Esophagus (tissue), 2 donors: ENCODE data around the gene SREBF1. TPM values are rescaled to one million over a fixed set of nuclear protein-coding genes. Genes with fewer than 3 reads are reported as not detected.
A peak's percentile ranks its signal among the peaks of the same experiment; 100 is the strongest.

ENCODE experiments used
- H3K27ac ChIP-seq, 2 donors: one replicate each; pipeline ENCODE4 v1.5.1; 2013; ENCODE audit warnings: low read depth in 2 of 2, mild to moderate bottlenecking in 2 of 2, inconsistent platforms in 1 of 2, low read length in 1 of 2, moderate library complexity in 1 of 2
- H3K27me3 ChIP-seq, 2 donors: one replicate each; pipeline ENCODE4 v1.6.1; 2013; ENCODE audit warnings: low read length in 2 of 2, control low read depth in 1 of 2, mild to moderate bottlenecking in 1 of 2; ENCODE audit not compliant: insufficient read depth in 2 of 2, control insufficient read depth in 1 of 2
- H3K36me3 ChIP-seq, 2 donors: one replicate each; pipeline ENCODE4 v1.6.1; 2013; ENCODE audit warnings: low read length in 1 of 2; ENCODE audit not compliant: control insufficient read depth in 2 of 2, insufficient read depth in 2 of 2
- H3K4me1 ChIP-seq, 2 donors: one replicate each; pipeline ENCODE4 v1.6.1; 2013; ENCODE audit warnings: low read length in 1 of 2; ENCODE audit not compliant: control insufficient read depth in 2 of 2, insufficient read depth in 2 of 2
- H3K4me3 ChIP-seq, 2 donors: one replicate each; pipeline ENCODE4 v1.5.1; 2013; ENCODE audit warnings: low read length in 2 of 2, mild to moderate bottlenecking in 2 of 2, low read depth in 1 of 2, moderate library complexity in 1 of 2
- H3K9me3 ChIP-seq, 2 donors: one replicate each; pipeline ENCODE4 v1.6.1; 2013; ENCODE audit warnings: mild to moderate bottlenecking in 2 of 2, low read depth in 1 of 2, low read length in 1 of 2, moderate library complexity in 1 of 2; ENCODE audit not compliant: control insufficient read depth in 2 of 2, insufficient read depth in 1 of 2
- WGBS, 2 donors: extraction: QIAGEN DNeasy Blood & Tissue Kit; methylation state at CpG; one replicate each; pipeline ENCODE4 v1.1.7; 2013; 5-methylcytosine and 5-hydroxymethylcytosine counted together
- polyA plus RNA-seq, 2 donors: library from polyadenylated mRNA; stranded (reverse); fragments of 200-250 nt; gene quantifications; one replicate each; pipeline ENCODE4 v1.2.3, GENCODE V29; 2013
- donor health status: healthy with polysubstance abuse.
- donor health status: Bipolar disorder and iron deficiency.

Gene SREBF1
- polyA plus RNA-seq, 2 donors, result 95.1 to 116 TPM

DNA sequence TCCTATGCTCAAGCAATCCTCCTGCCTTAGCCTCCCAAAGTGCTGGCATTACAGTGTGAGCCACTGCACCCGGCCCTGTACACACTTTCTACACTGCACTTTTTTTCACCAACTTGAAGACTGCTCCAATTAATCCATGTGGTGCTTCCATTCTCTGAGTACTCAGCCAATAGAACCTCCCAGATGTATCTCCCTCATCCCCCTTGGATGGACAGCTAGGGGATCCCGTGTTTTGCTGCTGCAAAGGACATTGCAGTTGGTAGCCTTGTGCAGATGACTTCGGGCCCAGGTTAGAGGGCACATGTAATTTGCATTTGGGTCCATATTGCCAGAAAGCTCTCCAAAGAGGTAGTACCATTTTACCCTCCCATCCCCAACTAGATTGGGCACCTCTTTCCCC, 59.9 kb downstream of the SREBF1 start:
- Histone ChIP-seq H3K4me1 (peaks cover 5 to 14% of the 10 kb centered on the region in 2 donors), H3K9me3 (no peaks in the 10 kb centered on the region), H3K36me3 (peaks cover 0 to 6% of the 10 kb centered on the region in 2 donors), H3K4me3 (no peak overlapping the region), H3K27me3 (no peaks in the 10 kb centered on the region), H3K27ac (no peak overlapping the region)
- 73 to 79% methylated on average over 3 of the region's 3 CpGs for WGBS, 2 donors

DNA sequence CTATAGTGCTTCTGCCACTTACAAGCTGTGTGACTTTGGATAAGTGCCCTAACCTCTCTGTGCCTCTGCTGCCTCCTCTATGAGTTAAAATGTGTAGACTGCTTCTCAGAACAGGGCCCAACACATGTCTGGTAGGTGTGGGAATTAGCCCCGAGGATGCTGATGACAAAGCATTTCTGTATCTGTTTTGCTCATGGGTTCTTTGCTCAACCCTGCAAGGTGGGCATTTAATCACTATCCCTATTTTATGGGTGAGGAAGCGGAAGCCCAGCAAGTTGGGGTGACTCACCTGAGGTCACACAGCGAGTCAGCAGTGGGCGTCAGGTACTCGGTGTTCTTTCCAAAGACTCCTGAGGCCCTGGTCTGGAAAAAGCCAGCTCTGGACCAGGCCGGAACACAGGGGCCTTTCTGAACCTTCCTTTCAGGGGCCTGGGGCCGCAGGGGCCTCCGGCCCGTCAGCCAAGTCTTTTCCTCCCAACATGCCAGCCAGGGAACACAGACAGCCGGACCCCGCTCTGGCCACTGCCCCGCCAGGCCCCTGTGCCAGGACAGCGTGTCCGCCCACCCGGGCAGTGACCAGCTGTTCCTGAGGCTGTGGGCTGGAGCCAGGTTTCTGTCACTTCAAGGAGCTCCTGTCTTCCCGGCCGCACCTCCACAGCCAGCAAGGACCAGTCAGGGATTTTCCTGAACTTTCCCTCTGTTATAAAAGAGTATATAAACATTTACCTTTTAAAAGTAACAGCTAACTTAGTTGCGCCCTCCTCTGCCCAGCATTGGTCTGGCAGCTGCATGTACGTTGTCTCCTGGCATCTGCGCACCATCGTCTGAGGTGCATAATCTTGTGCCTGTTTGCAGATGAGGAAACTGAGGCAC, 62.5 kb downstream of the SREBF1 start:
- no peak overlapping the region for H3K4me3 ChIP-seq
- no peaks in the 10 kb centered on the region for H3K9me3 ChIP-seq
- H3K4me1 ChIP-seq, result peaks cover 8 to 10% of the 10 kb centered on the region in 2 donors
- peaks cover 0 to 6% of the 10 kb centered on the region in 2 donors for H3K36me3 ChIP-seq
- 51 to 54% methylated on average over 21 of the region's 21 CpGs for WGBS, 2 donors
- H3K27ac ChIP-seq, result peak overlapping the region; percentile 54 to 85
- no peaks in the 10 kb centered on the region for H3K27me3 ChIP-seq

DNA sequence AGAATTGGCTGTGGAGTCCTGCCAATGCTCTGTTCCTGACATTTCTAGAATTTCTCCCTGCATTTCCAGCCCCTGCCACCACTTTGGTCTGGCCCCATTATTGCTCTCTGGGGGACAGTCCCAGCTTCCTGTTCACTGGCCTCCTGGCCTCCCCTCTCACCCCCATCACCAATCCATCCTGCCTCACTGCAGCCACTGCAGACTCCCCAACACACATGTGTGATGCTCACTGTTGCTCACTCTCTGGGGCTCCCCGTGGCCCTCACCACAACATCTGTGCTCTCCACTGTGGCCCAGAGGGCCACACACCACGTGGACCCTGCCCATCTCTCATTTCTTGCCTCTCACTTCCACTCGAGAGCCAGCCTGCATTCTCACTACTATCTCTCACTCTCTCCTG, 64.6 kb downstream of the SREBF1 start:
- Histone ChIP-seq H3K27me3 (no peaks in the 10 kb centered on the region), H3K36me3 (peaks cover 0 to 3% of the 10 kb centered on the region in 2 donors), H3K9me3 (no peaks in the 10 kb centered on the region), H3K4me3 (no peak overlapping the region), H3K27ac (no peak overlapping the region), H3K4me1 (peaks cover 10 to 12% of the 10 kb centered on the region in 2 donors)
- 68 to 71% methylated on average over 3 of the region's 3 CpGs for WGBS, 2 donors

DNA sequence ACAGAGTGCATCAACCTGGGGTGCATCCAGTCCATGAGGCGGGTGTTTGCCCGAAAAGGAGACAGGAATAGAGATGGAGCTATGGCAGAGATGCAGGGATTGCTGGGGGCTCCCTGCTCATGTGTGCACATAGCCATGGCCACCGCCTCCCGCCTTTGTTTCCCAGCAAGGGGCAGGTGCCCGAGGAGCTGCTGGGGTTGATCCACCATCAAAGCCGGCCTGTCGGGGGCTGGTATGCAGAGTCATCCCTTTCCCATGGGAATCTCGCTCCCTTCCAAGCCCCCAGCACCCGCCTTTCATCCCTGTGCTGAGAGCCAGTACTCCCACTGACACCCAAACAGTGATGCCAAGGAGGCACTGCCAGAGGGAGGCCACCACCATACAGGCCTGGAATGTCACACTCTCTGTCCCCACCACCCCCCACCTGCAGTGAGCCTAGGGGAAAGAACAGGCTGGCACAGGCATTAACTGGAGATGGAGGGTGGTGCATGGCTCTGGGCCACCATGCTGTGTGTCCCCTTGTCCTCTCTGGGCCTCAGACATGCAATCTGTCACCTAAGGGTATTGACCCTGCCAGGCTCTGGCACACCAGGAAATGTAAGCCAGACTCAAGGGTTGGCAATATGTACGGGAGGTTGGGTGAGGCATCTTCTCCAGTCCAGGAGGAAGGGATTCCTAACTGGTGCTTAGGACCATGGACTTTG, 65.1 kb downstream of the SREBF1 start:
- no peak overlapping the region for H3K4me3 ChIP-seq
- no peaks in the 10 kb centered on the region for H3K36me3 ChIP-seq
- 85 to 89% methylated on average over 9 to 10 of the region's 10 CpGs for WGBS, 2 donors
- H3K27ac ChIP-seq, result no peak overlapping the region
- H3K9me3 ChIP-seq, result no peaks in the 10 kb centered on the region
- peaks cover 13 to 14% of the 10 kb centered on the region in 2 donors for H3K4me1 ChIP-seq
- no peaks in the 10 kb centered on the region for H3K27me3 ChIP-seq

DNA sequence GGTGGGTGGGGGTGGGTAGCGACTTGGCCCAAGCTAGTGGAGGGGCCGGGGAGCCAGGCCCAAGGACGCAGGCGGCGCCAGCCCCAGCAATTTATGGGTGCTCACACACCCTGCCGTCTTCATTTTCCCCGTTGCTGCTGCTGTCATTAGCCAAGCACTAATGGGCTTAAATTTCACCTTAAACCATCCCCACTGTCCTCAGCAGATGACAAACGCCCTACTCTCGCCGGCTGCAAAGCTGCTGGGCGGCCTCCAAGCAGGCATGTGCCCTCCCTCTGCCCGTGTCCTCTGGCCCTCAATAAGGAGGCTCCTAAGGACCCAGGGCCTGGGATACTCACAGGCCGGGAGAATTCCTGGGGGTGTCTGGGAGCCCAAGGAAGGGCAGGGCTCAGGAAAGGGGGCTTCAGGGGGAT, 66.1 kb downstream of the SREBF1 start:
- no peaks in the 10 kb centered on the region for H3K27me3 ChIP-seq
- H3K4me3 ChIP-seq, result no peak overlapping the region
- no peaks in the 10 kb centered on the region for H3K9me3 ChIP-seq
- H3K36me3 ChIP-seq, result no peaks in the 10 kb centered on the region
- H3K27ac ChIP-seq, result peak overlapping the region; percentile 26 to 28
- H3K4me1 ChIP-seq, result peaks cover 20 to 23% of the 10 kb centered on the region in 2 donors
- 80 to 84% methylated on average over 10 to 13 of the region's 13 CpGs for WGBS, 2 donors

DNA sequence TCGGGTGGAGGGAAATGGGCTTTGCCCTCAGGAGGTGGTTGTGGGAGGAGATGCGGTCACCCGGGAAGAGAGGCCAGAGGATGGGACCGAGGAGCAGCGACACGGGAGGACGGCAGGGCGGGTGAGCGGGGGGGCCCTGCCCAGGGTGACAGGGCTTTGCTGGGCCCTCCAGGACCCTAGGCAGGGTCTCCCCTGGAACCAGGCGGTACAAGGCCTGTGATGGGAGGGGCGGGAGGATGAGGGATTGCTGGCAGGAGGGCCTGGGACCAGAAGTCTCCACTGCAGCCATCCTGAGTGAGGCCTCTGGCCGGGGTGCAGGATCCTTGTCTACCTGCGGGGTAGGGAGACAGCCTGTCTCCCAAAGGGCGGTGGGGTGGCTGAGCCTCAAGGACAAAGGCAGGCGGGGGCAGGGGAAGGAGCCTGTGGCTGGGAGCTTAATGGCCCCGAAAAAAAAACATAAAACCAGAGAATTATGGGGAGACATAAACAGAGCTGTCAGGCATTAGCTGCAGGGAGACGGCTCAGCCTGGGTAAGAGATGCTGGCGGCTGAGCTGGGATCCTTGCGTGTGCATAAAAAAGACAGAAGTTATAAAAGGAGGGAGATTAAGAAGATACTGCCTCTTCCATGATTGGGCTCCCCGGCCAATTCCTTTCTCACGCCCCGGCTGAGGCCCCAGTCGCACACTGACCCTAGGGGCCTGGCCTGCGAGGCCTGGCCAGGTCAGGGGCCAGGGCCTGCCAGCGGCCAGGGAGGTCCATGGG, 66.7 kb downstream of the SREBF1 start:
- H3K36me3 ChIP-seq, result no peaks in the 10 kb centered on the region
- H3K9me3 ChIP-seq, result no peaks in the 10 kb centered on the region
- H3K4me3 ChIP-seq, result no peak overlapping the region
- peak overlapping the region; percentile 18 to 28 for H3K27ac ChIP-seq
- 76 to 78% methylated on average over 25 of the region's 25 CpGs for WGBS, 2 donors
- H3K27me3 ChIP-seq, result no peaks in the 10 kb centered on the region
- peaks cover 22 to 27% of the 10 kb centered on the region in 2 donors for H3K4me1 ChIP-seq

DNA sequence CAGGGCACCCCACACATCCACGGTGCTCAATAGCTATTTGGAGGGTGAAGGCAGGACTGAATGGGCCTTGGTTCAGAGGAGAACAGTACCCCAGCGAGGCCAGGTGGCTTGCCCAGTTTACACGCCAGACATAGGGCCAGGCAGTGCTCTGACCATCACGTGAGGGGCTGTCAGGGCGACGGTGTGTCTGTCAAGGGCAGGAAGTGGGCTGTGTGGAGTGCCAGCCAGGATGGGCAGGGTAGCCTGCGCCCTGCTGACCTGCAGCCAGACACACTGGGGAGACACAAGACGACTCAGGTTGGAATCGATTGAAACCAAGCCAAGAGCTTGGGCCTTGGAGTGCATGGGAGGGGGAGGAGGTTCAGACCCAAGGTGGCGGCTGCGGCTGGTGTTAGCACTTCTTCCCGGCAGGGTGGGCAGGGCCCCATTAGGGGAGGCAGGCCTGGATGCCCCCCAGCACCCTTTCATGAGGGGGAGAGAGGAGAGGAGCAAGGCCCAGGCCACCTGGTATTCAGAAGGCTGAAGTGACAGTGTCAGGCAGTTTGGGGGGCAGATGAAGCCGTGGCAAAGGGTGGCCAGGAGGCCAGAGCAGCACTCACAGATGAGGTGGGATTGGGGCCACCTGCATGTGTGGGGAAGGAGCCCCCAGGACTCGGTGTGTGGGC, 68.2 kb downstream of the SREBF1 start:
- Histone ChIP-seq H3K9me3 (no peaks in the 10 kb centered on the region), H3K36me3 (peaks cover 0 to 2% of the 10 kb centered on the region in 2 donors), H3K27ac (peak overlapping the region in 1 of 2 donors; percentile 2), H3K4me1 (peaks cover 17 to 24% of the 10 kb centered on the region in 2 donors), H3K4me3 (no peak overlapping the region), H3K27me3 (no peaks in the 10 kb centered on the region)
- 60 to 63% methylated on average over 14 of the region's 14 CpGs for WGBS, 2 donors

DNA sequence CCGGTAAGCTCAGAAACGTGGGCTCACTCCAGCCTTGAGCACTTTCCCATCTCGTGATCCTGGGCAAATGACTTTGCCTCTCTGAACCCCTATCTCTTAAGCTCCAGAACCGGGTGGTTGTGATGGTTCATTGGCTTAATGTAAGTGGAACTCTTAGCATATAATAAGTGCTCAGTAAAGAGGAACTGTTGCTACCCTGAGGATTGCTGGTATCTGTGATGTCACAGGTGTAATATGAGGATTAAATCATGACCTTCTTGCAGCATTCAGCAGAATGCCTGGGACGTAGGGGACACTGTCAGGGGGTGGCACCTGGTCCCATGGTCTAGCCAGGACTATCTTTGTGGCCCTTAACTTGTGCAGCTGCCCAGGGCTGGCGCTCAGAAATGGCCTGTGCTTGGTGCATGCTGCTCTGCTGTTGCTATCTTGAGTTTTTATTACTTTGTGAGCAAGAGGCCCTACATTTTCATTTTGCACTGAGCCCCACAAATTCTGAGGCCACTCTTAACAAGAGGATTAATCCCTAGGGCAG, 68.8 kb downstream of the SREBF1 start:
- no peak overlapping the region for H3K27ac ChIP-seq
- no peaks in the 10 kb centered on the region for H3K27me3 ChIP-seq
- no peaks in the 10 kb centered on the region for H3K9me3 ChIP-seq
- peaks cover 17 to 24% of the 10 kb centered on the region in 2 donors for H3K4me1 ChIP-seq
- H3K4me3 ChIP-seq, result no peak overlapping the region
- WGBS, 2 donors, result 83 to 85% methylated on average over 6 of the region's 6 CpGs
- H3K36me3 ChIP-seq, result peaks cover 0 to 2% of the 10 kb centered on the region in 2 donors
